Heart right ventricle (tissue), 16 donors: ENCODE data around the gene ARAP1. TPM values are rescaled to one million over a fixed set of nuclear protein-coding genes. Genes with fewer than 3 reads are reported as not detected.

Experiments
- ATAC-seq, 8 donors: fragments of 200-7000 bp; cut with Tn5 transposase; one replicate each; pipeline ENCODE4 v1.9.1; 2020; ENCODE audit warnings: mild to moderate bottlenecking in 8 of 8, moderate library complexity in 8 of 8, moderate number of reproducible peaks in 1 of 8
- DNase-seq, 2 donors: peaks; one replicate each; pipeline ENCODE4 v3.0.0-alpha.2; 2020
- H3K27ac ChIP-seq, 10 donors: fragments of 200-600 bp; sonication (generic) in 2 of 10; one replicate each; pipeline versions ENCODE4 v1.5.0 to v1.8.0; 2020 to 2022; ENCODE audit warnings: mild to moderate bottlenecking in 3 of 10
- H3K27me3 ChIP-seq, 7 donors: fragments of 200-600 bp; one replicate each; pipeline ENCODE4 v1.8.0; 2021 to 2022; ENCODE audit warnings: mild to moderate bottlenecking in 2 of 7
- H3K36me3 ChIP-seq, 9 donors: fragments of 200-600 bp; sonication (generic) in 1 of 9; one replicate each; pipeline versions ENCODE4 v1.5.0 to v1.8.0; 2020 to 2022; ENCODE audit warnings: mild to moderate bottlenecking in 2 of 9
- H3K4me1 ChIP-seq, 9 donors: fragments of 200-600 bp; sonication (generic) in 1 of 9; one replicate each; pipeline versions ENCODE4 v1.5.0 to v1.8.0; 2020 to 2022; ENCODE audit warnings: mild to moderate bottlenecking in 4 of 9
- H3K4me3 ChIP-seq, 10 donors: fragments of 200-600 bp; sonication (generic) in 2 of 10; one replicate each; pipeline versions ENCODE4 v1.5.0 to v1.8.0; 2020 to 2022; ENCODE audit warnings: mild to moderate bottlenecking in 7 of 10, moderate library complexity in 2 of 10
- H3K9me3 ChIP-seq, 11 donors: fragments of 200-600 bp in 10 of 11; sonication (generic) in 2 of 11; one replicate each; pipeline versions ENCODE4 v1.5.0 to v1.8.0; 2013 to 2022; ENCODE audit warnings: mild to moderate bottlenecking in 2 of 11, control low read depth in 1 of 11, moderate library complexity in 1 of 11
- WGBS, 2 donors: extraction: QIAGEN DNeasy Blood & Tissue Kit; methylation state at CpG; one replicate each; pipeline ENCODE4 v1.1.7; 2013; ENCODE audit warnings: inconsistent platforms in 1 of 2; 5-methylcytosine and 5-hydroxymethylcytosine counted together
- intact Hi-C, 10 donors: fragments of 100-400 bp; cut with DNase I; formaldehyde crosslinking; loops; one replicate each; pipeline versions ENCODE4 v1.11.1 to v1.14.2; 2022
- polyA plus RNA-seq, 2 donors: library from polyadenylated mRNA; stranded (reverse); fragments of 200-250 nt; gene quantifications; one replicate each; pipeline ENCODE4 v1.2.3, GENCODE V29; 2013
- total RNA-seq, 10 donors: library from RNA; stranded (reverse); fragmentation: NEBNext Ultra II Directional in 3 of 10; extraction: Animal tissue kit (Norgen Biotek cat#: 25700) in 3 of 10; gene quantifications; one replicate each; pipeline versions ENCODE4 v1.2.1 to v1.2.4, GENCODE V29; 2021 to 2023
- TF ChIP-seq, protein P1 (sequence below), 9 donors: fragments of 200-600 bp; sonication (generic) in 2 of 9; IDR thresholded peaks; one replicate each; pipeline versions ENCODE4 v1.5.0 to v1.8.0; 2021 to 2022; ENCODE audit warnings: antibody characterized with exemption in 9 of 9, mild to moderate bottlenecking in 5 of 9, moderate library complexity in 1 of 9
- donor health status: Arrhythmogenic right ventricular cardiomyopathy.
- donor health status: ischemic (EF 13 %, LVEDD 7.1; RV severe dilation, severe dysfunction).
- donor health status: healthy with polysubstance abuse.
- donor health status: DM: no; HTN: yes; CAD: no.
- donor health status: DM: no; HTN: no; CAD: no.
- donor health status: ischemic (EF 25% LVEDD 6.9; RV normal size, moderate dysfunction).
- donor health status: ischemic (EF 25% LVEDD 5.7; RV mildly dilated, moderate dysfunction).
- donor health status: healthy.
- donor health status: DM: yes; HTN: yes; CAD: no.
- donor health status: Ischemic cardiomyopathy.
- donor health status: ischemic (EF 35%, LVEDD 5.7; RV mildly dilated, moderate dysfunction).
- donor health status: nonischemic (EF 11% LVEDD 7.7; RV severe dilation, severe dysfunction).
- donor health status: DM: yes; HTN: yes; CAD: no.
- donor health status: PGD.
- donor health status: ischemic (EF 29% LVEDD 5.4; RV normal size, mild dysfunction).
- donor health status: nonischemic (EF 23%, LVEDD 6.1; RV moderate dilation, normal function).

Gene ARAP1
- total and polyA plus RNA-seq, 12 donors = 30.4 to 68.3 (median 40.8) TPM

DNA sequence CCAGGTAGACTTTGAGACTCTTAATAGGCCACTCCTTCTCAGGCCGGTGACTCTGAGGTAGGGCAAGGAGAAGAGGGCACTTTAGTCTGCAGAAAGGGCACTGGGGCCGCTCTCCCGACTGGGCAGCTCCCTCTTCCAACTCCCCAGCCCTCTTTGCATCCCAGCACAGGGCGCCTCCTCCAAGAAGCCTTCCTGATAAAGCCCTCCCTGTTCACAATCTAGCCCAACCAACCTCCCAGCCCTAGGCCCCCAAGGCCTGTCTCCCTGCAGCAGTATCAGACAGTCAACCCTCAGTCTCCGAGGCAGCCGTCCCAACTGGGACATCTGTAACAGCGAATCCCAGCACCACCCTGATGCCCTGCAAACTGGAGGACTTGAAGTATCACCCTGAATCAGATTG is 63.7 kb downstream of the ARAP1 start:
- Histone ChIP-seq H3K27ac (peak overlapping the region in 3 of 10 donors; percentile 1 to 56 (median 9)), H3K9me3 (no peaks in the 10 kb centered on the region), H3K27me3 (no peaks in the 10 kb centered on the region), H3K4me1 (peaks cover 10 to 81% (median 45%) of the 10 kb centered on the region in 9 donors), H3K4me3 (no peak overlapping the region), H3K36me3 (peaks cover 0 to 99% (median 46%) of the 10 kb centered on the region in 9 donors)
- no peak for DNase-seq
- no peak for ATAC-seq
- WGBS, 2 donors = 94 to 96% methylated on average over 7 of the region's 7 CpGs
- TF ChIP-seq, protein P1, sequence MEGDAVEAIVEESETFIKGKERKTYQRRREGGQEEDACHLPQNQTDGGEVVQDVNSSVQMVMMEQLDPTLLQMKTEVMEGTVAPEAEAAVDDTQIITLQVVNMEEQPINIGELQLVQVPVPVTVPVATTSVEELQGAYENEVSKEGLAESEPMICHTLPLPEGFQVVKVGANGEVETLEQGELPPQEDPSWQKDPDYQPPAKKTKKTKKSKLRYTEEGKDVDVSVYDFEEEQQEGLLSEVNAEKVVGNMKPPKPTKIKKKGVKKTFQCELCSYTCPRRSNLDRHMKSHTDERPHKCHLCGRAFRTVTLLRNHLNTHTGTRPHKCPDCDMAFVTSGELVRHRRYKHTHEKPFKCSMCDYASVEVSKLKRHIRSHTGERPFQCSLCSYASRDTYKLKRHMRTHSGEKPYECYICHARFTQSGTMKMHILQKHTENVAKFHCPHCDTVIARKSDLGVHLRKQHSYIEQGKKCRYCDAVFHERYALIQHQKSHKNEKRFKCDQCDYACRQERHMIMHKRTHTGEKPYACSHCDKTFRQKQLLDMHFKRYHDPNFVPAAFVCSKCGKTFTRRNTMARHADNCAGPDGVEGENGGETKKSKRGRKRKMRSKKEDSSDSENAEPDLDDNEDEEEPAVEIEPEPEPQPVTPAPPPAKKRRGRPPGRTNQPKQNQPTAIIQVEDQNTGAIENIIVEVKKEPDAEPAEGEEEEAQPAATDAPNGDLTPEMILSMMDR (IDR thresholded peaks at IDR 0.05) = no peak
- intact Hi-C loops = loop anchor here in 4 of 10 donors (10.0 kb wide), 1 partner anchor 214 kb away; no protein-coding TSS in a partner anchor

DNA sequence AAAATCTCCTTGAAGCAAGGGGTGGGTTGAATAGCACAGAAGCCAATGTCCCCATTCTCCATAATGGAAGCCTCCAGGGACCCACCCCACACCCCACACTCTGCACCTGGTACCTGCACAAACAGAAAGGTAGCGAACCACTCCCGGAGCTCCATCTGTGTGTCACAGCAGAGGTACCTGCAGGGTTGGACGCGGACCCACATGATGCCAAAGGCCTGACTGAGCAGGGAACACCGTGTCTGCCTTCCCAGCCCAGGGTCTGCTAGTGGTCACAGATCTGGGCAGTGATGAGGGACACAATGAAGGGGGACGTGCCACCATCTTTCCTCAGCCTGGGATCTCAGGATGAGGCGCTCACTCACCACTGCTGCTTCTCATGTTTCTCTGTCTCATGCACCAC is 64.9 kb downstream of the ARAP1 start:
- Histone ChIP-seq H3K4me1 (peaks cover 10 to 73% (median 38%) of the 10 kb centered on the region in 9 donors), H3K9me3 (no peaks in the 10 kb centered on the region), H3K4me3 (no peak overlapping the region), H3K36me3 (peaks cover 0 to 94% (median 34%) of the 10 kb centered on the region in 9 donors), H3K27me3 (no peaks in the 10 kb centered on the region), H3K27ac (peak overlapping the region in 7 of 10 donors; percentile 54 to 75 (median 65))
- no peak for ATAC-seq
- DNase-seq = no peak
- intact Hi-C loops = loop anchor here in 4 of 10 donors (10.0 kb wide), 1 partner anchor 213 kb away; no protein-coding TSS in a partner anchor
- WGBS, 2 donors = 91 to 97% methylated on average over 7 of the region's 7 CpGs
- TF ChIP-seq, protein P1 (IDR thresholded peaks at IDR 0.05) = no peak

DNA sequence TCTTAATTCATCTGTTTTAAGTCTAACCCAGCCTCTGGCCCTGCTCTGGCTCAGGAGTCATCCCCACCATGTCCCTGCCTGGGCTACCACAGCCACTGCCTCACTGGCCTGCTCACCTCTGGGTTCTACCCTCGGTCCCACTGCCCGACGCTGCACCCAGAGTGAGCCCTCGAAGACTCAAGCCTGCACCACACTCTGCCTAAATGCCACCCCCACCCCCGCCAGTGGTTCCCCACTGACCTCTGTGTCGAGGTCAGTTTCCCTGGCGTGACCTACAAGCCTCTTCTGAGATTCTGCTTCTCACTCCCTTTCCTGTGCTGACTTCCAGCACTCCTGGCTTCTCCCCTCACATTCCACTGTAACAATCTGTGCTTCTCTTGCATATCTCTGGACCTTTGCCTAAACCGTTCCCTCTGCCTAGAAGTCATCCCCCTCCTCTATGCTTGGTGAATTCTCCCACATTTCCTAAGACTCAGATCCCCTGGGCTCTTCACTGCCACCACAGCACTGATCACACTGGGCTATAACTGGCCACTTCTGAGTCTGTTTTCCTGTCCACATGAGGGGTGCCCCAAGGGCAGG is 65.5 kb downstream of the ARAP1 start:
- TF ChIP-seq, protein P1 (IDR thresholded peaks at IDR 0.05) = no peak
- H3K4me3 ChIP-seq = no peak overlapping the region
- 42 to 46% methylated on average over 8 of the region's 8 CpGs for WGBS, 2 donors
- H3K9me3 ChIP-seq = no peaks in the 10 kb centered on the region
- H3K27ac ChIP-seq = peak overlapping the region; percentile 24 to 75 (median 64)
- H3K36me3 ChIP-seq = peaks cover 0 to 88% (median 28%) of the 10 kb centered on the region in 9 donors
- H3K27me3 ChIP-seq = no peaks in the 10 kb centered on the region
- peak in 2 of 8 donors; percentile 6 to 9 for ATAC-seq
- peaks cover 10 to 67% (median 38%) of the 10 kb centered on the region in 9 donors for H3K4me1 ChIP-seq
- intact Hi-C loops = loop anchor here in 4 of 10 donors (10.0 kb wide), 1 partner anchor 212 kb away; no protein-coding TSS in a partner anchor
- DNase-seq = no peak

DNA sequence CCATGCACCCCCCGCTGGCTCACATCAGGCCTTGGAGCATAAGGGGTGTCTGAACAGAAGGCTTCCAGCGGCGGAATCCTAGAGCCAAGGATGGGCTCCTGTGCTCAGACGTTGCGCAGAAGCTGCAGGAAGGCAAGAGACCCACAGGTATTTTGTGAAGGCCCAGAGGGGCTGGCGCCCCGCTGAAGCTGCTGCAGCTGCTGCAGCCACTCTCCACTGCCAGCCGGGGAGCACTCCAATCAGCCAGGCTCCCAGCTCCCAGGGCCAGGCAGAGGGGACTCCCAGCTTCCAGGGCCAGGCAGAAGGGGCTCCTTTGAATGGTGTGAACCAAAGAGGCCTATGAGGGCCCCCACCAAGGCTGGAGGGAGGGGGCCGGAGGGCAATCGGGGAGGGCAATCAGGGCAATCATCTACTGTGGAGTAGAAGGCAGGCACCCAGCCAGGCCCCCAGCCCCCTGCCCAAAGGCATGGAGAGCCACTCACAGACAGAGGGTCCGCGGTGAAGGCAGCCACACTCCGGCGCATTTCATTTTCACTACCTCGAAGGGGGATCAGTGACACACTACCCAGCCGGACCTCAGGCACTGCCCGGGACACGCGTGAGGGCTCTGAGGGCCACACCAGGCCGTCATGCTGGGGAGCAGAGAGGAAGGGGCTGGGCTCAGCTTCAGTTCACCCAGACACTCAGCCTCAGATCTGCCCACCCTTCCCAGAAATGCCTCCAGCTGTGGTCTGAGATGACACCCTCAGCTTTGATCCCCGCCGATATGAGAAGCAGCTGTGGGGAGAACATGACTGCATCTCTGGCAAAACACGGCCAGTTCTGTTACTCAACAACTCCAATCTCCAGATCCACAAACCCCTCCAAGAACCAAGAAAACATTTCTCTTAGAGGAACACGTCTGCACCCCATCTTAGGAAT is 66.4 kb downstream of the ARAP1 start:
- TF ChIP-seq, protein P1 (IDR thresholded peaks at IDR 0.05) = no peak
- Histone ChIP-seq H3K27ac (peak overlapping the region; percentile 3 to 75 (median 62)), H3K4me3 (no peak overlapping the region), H3K27me3 (no peaks in the 10 kb centered on the region), H3K36me3 (peaks cover 0 to 79% (median 20%) of the 10 kb centered on the region in 9 donors), H3K9me3 (no peaks in the 10 kb centered on the region), H3K4me1 (peaks cover 10 to 68% (median 41%) of the 10 kb centered on the region in 9 donors)
- ATAC-seq = peak in 5 of 8 donors; percentile 2 to 26 (median 13)
- 76 to 77% methylated on average over 24 of the region's 24 CpGs for WGBS, 2 donors
- DNase-seq = peak in 1 of 2 donors; percentile 42
- intact Hi-C loops = loop anchor here in 5 of 10 donors (2.0 to 10.0 kb wide), 2 partner anchors 99 to 211 kb away; no protein-coding TSS in a partner anchor
